Activated CD8-positive, alpha-beta memory T cell treated with anti-CD3 and anti-CD28 coated beads, Interleukin-2, amount 50 U/mL, for 24 hours (primary cell): Measurements from ENCODE around the gene SUSD6.

Source experiments
- DNase-seq: peaks from one replicate; pipeline ENCODE4 v3.0.0-alpha.2; 2020; ENCODE audit errors: extremely low read depth

The SUSD6 gene

DNA sequence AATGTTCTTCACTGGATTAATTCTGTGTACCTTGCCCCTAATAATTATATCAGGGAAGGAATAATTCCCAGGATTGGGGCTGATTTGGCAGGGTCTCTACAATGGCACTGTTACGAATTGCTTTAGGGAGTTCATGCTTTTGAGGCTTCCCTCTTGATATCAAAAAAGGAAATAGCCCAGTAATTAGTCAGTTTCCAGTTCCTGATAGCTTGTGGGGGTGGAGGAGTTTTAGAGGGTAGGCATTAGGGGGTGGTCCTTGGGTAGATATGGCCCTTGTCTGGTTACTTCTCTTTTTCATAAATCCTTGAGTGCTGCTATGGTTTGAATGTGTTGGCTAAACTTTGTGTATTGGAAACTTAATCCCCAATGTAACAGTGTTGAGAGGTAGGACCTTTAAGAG is 149.4 kb downstream of the SUSD6 start:
- no peak for DNase-seq

GRCh38 chr14:69763761-69764510 is 152.5 kb downstream of the SUSD6 start:
- DNase-seq = no peak
